ENCODE results near the gene UNC5B.

UNC5B gene

GRCh38 chr10:71325267-71325666, 112.9 kb downstream of the UNC5B start:
- DNase-seq = no peak

GRCh38 chr10:71326464-71326881, 114.1 kb downstream of the UNC5B start:
- DNase-seq = peak; percentile 61 to 67

GRCh38 chr10:71330789-71331404, 118.5 kb downstream of the UNC5B start:
- no peak for DNase-seq

GRCh38 chr10:71331736-71332135, 119.4 kb downstream of the UNC5B start:
- DNase-seq = no peak

- DNase-seq = no peak
These were observed 120.1 kb downstream of the UNC5B start for GRCh38 chr10:71332466-71332865.

GRCh38 chr10:71333129-71333887, 120.9 kb downstream of the UNC5B start:
- no peak for DNase-seq

- no peak for DNase-seq
These were observed 121.9 kb downstream of the UNC5B start for GRCh38 chr10:71334221-71334791.

- no peak for DNase-seq
These were observed 122.9 kb downstream of the UNC5B start for GRCh38 chr10:71335173-71335708.

- DNase-seq = no peak
These were observed 124.3 kb downstream of the UNC5B start for GRCh38 chr10:71336632-71337031.

- DNase-seq = no peak
These were observed 124.9 kb downstream of the UNC5B start for GRCh38 chr10:71337219-71337701.

GRCh38 chr10:71338728-71339495, 126.5 kb downstream of the UNC5B start:
- DNase-seq = no peak

- no peak for DNase-seq
These were observed 127.6 kb downstream of the UNC5B start for GRCh38 chr10:71339796-71340589.

- no peak for DNase-seq
These were observed 130.4 kb downstream of the UNC5B start for GRCh38 chr10:71342573-71343391.

GRCh38 chr10:71343392-71343773, 131.0 kb downstream of the UNC5B start:
- no peak for DNase-seq

- DNase-seq = no peak
These were observed 132.0 kb downstream of the UNC5B start for GRCh38 chr10:71344154-71344925.

GRCh38 chr10:71344993-71345480, 132.7 kb downstream of the UNC5B start:
- no peak for DNase-seq

- DNase-seq = no peak
These were observed 133.3 kb downstream of the UNC5B start for GRCh38 chr10:71345694-71346093.

- DNase-seq = no peak
These were observed 134.4 kb downstream of the UNC5B start for GRCh38 chr10:71346731-71347130.

GRCh38 chr10:71347587-71348395, 135.4 kb downstream of the UNC5B start:
- no peak for DNase-seq
